ENCODE measurements around the gene GRAMD2B.

Gene GRAMD2B

DNA sequence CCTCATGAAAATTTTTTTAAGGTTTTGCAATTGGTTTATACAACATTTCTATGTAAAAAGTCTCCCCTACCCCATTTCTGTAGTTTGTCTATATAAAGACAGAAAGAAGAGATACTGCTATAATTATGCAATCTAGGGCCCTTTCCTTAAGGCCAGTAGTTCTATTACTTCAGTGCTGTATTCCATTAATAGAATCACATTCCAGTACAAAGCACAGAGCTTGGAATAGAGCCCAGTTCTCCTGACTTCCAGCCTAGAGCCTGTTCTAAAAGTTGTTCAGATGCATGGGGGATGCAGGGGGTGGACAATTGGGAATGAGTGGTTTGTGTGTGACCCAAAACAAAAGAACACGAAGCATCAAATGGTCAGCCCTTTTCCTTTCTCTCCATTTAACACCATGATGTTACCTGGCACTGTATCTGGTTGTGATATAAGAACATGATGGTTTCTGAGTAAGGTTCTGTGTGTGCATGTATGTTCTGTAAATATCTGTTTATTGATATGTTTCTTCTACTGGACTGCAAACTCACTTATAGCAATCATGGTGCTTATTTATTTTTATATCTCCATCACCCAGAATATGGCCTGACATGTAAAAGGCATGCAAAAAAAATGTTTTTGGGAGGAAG lies 8.2 kb upstream of the GRAMD2B start:
- peaks cover 32% of the 10 kb centered on the region for H3K4me1 ChIP-seq (ENCODE audit: insufficient read depth, low read length)
- H3K27ac ChIP-seq (ENCODE audit: low read depth, low read length), result peak overlapping the region; percentile 63
- H3K9me3 ChIP-seq (ENCODE audit: low read length), result no peaks in the 10 kb centered on the region
- H3K27me3 ChIP-seq (ENCODE audit: control insufficient read depth in 1 of 2, insufficient read depth in 2 of 2, low read length in 2 of 2), result no peaks in the 10 kb centered on the region
- no peak overlapping the region for H3K4me3 ChIP-seq (ENCODE audit: low read depth in 1 of 2, low read length in 2 of 2)
- no peak overlapping the region for H3K9ac ChIP-seq (ENCODE audit: low read length)
- no peaks in the 10 kb centered on the region for H3K36me3 ChIP-seq (ENCODE audit: insufficient read depth, low read length)

DNA sequence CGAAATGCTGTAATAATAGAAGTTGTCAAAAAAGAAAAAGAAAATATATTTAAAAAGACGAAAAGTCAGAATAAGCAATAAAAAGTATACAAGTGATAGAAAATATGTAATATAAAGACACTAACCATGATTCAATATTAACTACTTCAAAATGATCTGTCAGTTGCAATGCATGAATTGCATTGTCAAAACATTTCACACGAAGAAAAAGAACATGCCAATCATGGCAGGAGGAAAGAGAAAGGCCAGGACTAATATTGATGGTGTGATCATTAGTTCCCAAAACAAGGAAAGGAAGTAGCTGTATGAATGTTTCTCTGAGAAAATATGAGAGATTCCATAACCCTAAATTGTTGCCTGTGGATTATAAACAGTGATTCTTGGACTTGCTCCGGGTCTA lies 7.4 kb upstream of the GRAMD2B start:
- Histone ChIP-seq H3K9ac (ENCODE audit: low read length) (no peak overlapping the region), H3K27ac (ENCODE audit: low read depth, low read length) (peak overlapping the region; percentile 63), H3K27me3 (ENCODE audit: control insufficient read depth in 1 of 2, insufficient read depth in 2 of 2, low read length in 2 of 2) (no peaks in the 10 kb centered on the region), H3K36me3 (ENCODE audit: insufficient read depth, low read length) (no peaks in the 10 kb centered on the region), H3K4me3 (ENCODE audit: low read depth in 1 of 2, low read length in 2 of 2) (no peak overlapping the region), H3K4me1 (ENCODE audit: insufficient read depth, low read length) (peaks cover 32% of the 10 kb centered on the region), H3K9me3 (ENCODE audit: low read length) (no peaks in the 10 kb centered on the region)

GRCh38 chr5:126416266-126416925 lies 6.8 kb upstream of the GRAMD2B start:
- Histone ChIP-seq H3K27ac (ENCODE audit: low read depth, low read length) (peak overlapping the region; percentile 35), H3K9ac (ENCODE audit: low read length) (no peak overlapping the region), H3K4me3 (ENCODE audit: low read depth in 1 of 2, low read length in 2 of 2) (no peak overlapping the region), H3K36me3 (ENCODE audit: insufficient read depth, low read length) (no peaks in the 10 kb centered on the region), H3K9me3 (ENCODE audit: low read length) (no peaks in the 10 kb centered on the region), H3K27me3 (ENCODE audit: control insufficient read depth in 1 of 2, insufficient read depth in 2 of 2, low read length in 2 of 2) (no peaks in the 10 kb centered on the region), H3K4me1 (ENCODE audit: insufficient read depth, low read length) (peaks cover 32% of the 10 kb centered on the region)

DNA sequence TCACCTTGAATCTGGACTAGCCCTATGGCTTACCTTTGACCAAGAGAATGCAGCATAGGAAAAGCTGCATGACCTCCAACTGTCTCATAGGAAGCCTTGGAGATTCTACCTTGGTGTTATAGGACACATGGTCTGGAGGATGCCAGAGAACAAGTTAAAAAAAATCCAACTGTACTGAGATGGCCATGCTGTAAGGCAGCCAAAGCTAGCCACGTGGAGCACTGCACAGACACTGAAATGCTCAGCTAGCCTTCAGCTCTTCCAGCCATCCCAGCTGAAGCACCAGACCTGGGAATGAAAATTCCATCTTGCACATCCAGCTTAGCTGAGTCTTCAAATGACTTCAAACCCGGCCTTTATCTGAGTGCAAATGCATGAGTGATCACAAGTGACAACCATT lies 6.0 kb upstream of the GRAMD2B start:
- Histone ChIP-seq H3K4me3 (ENCODE audit: low read depth in 1 of 2, low read length in 2 of 2) (no peak overlapping the region), H3K4me1 (ENCODE audit: insufficient read depth, low read length) (peaks cover 32% of the 10 kb centered on the region), H3K27ac (ENCODE audit: low read depth, low read length) (no peak overlapping the region), H3K27me3 (ENCODE audit: control insufficient read depth in 1 of 2, insufficient read depth in 2 of 2, low read length in 2 of 2) (no peaks in the 10 kb centered on the region), H3K9me3 (ENCODE audit: low read length) (no peaks in the 10 kb centered on the region), H3K9ac (ENCODE audit: low read length) (no peak overlapping the region), H3K36me3 (ENCODE audit: insufficient read depth, low read length) (no peaks in the 10 kb centered on the region)

- Histone ChIP-seq H3K27me3 (ENCODE audit: control insufficient read depth in 1 of 2, insufficient read depth in 2 of 2, low read length in 2 of 2) (no peaks in the 10 kb centered on the region), H3K9me3 (ENCODE audit: low read length) (no peaks in the 10 kb centered on the region), H3K4me1 (ENCODE audit: insufficient read depth, low read length) (peaks cover 26% of the 10 kb centered on the region)
Observed at GRCh38 chr5:126419102-126419501, 4.1 kb upstream of the GRAMD2B start.

DNA sequence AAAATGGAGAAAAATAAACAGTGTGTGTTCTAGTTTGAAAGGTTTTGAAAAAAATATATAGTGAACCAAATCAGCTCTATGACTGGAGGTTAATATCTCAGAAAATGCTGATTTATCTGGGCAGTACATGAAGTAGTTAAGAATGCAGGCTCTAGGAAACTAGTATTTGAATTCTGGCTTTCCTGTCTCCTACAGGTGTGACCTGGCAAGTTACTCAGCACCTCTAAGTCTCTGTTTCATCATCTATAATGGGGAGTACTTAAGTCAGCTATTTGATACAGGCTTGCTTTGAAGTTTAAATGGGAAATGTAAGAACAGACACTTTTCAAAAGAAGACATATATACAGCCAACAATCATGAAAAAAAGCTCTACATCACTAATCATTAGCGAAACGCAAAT lies 5.2 kb downstream of the GRAMD2B start:
- Histone ChIP-seq H3K9me3 (ENCODE audit: low read length) (no peaks in the 10 kb centered on the region), H3K27ac (ENCODE audit: low read depth, low read length) (no peak overlapping the region), H3K4me1 (ENCODE audit: insufficient read depth, low read length) (peaks cover 16% of the 10 kb centered on the region), H3K27me3 (ENCODE audit: control insufficient read depth in 1 of 2, insufficient read depth in 2 of 2, low read length in 2 of 2) (no peaks in the 10 kb centered on the region), H3K4me3 (ENCODE audit: low read depth in 1 of 2, low read length in 2 of 2) (no peak overlapping the region), H3K36me3 (ENCODE audit: insufficient read depth, low read length) (no peaks in the 10 kb centered on the region), H3K9ac (ENCODE audit: low read length) (no peak overlapping the region)

More at GRCh38 chr5:126419102-126419501, 4.1 kb upstream of the GRAMD2B start:
- no peak overlapping the region for H3K9ac ChIP-seq (ENCODE audit: low read length)
- no peaks in the 10 kb centered on the region for H3K36me3 ChIP-seq (ENCODE audit: insufficient read depth, low read length)
- no peak overlapping the region for H3K27ac ChIP-seq (ENCODE audit: low read depth, low read length)
- H3K4me3 ChIP-seq (ENCODE audit: low read depth in 1 of 2, low read length in 2 of 2), result no peak overlapping the region

DNA sequence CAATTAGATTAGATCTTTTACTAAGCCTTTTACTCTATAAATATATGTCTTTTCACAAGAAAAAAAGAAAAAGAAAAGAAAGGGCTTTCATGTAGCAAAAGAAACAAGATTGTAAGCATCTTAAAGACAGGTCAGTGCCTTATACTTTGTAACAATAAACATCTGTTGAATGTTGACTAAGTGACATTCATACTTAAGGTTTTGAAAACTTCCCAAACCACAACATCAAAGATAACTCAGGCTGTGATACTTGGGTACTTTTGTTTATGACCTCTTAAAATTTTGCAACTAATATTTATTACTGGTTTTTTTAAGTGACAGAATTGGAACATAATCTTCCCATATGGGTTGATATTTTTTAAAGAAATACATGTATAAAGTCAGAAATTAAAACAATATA lies 7.4 kb downstream of the GRAMD2B start:
- no peak overlapping the region for H3K27ac ChIP-seq (ENCODE audit: low read depth, low read length)
- H3K36me3 ChIP-seq (ENCODE audit: insufficient read depth, low read length), result no peaks in the 10 kb centered on the region
- peaks cover 15% of the 10 kb centered on the region for H3K4me1 ChIP-seq (ENCODE audit: insufficient read depth, low read length)

DNA sequence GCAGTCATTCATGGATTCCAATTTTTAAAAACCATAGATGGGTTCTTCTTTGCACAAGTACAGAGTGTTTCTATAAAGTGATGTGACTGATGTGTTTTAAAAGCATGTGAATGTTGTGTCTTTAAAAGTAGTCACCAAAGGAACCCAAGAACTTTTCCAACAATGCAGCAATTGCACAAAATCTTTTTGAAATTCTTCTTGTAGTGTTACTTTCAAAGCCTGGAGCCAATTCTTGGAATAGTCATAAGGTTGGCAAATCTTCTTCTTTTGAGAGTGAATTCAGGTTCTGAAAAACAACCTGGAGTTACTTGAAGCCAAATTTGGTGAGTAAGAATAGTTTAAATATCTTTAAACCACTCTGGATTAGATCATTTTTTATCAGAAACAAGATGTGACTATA lies 10.5 kb downstream of the GRAMD2B start:
- peaks cover 5% of the 10 kb centered on the region for H3K36me3 ChIP-seq (ENCODE audit: insufficient read depth, low read length)
- H3K9me3 ChIP-seq (ENCODE audit: low read length), result no peaks in the 10 kb centered on the region
- H3K27ac ChIP-seq (ENCODE audit: low read depth, low read length), result no peak overlapping the region
- no peak overlapping the region for H3K9ac ChIP-seq (ENCODE audit: low read length)
- no peaks in the 10 kb centered on the region for H3K27me3 ChIP-seq (ENCODE audit: control insufficient read depth in 1 of 2, insufficient read depth in 2 of 2, low read length in 2 of 2)
- H3K4me3 ChIP-seq (ENCODE audit: low read depth in 1 of 2, low read length in 2 of 2), result no peak overlapping the region
- peaks cover 15% of the 10 kb centered on the region for H3K4me1 ChIP-seq (ENCODE audit: insufficient read depth, low read length)

More for the DNA sequence above, 7.4 kb downstream of the GRAMD2B start:
- Histone ChIP-seq H3K4me3 (ENCODE audit: low read depth in 1 of 2, low read length in 2 of 2) (no peak overlapping the region), H3K27me3 (ENCODE audit: control insufficient read depth in 1 of 2, insufficient read depth in 2 of 2, low read length in 2 of 2) (no peaks in the 10 kb centered on the region), H3K9ac (ENCODE audit: low read length) (no peak overlapping the region), H3K9me3 (ENCODE audit: low read length) (no peaks in the 10 kb centered on the region)

GRCh38 chr5:126435261-126435660 lies 12.1 kb downstream of the GRAMD2B start:
- H3K36me3 ChIP-seq (ENCODE audit: insufficient read depth, low read length), result peaks cover 5% of the 10 kb centered on the region
- H3K9me3 ChIP-seq (ENCODE audit: low read length), result no peaks in the 10 kb centered on the region
- no peak overlapping the region for H3K27ac ChIP-seq (ENCODE audit: low read depth, low read length)
- no peaks in the 10 kb centered on the region for H3K27me3 ChIP-seq (ENCODE audit: control insufficient read depth in 1 of 2, insufficient read depth in 2 of 2, low read length in 2 of 2)
- no peak overlapping the region for H3K4me3 ChIP-seq (ENCODE audit: low read depth in 1 of 2, low read length in 2 of 2)
- no peak overlapping the region for H3K9ac ChIP-seq (ENCODE audit: low read length)
- peaks cover 15% of the 10 kb centered on the region for H3K4me1 ChIP-seq (ENCODE audit: insufficient read depth, low read length)

DNA sequence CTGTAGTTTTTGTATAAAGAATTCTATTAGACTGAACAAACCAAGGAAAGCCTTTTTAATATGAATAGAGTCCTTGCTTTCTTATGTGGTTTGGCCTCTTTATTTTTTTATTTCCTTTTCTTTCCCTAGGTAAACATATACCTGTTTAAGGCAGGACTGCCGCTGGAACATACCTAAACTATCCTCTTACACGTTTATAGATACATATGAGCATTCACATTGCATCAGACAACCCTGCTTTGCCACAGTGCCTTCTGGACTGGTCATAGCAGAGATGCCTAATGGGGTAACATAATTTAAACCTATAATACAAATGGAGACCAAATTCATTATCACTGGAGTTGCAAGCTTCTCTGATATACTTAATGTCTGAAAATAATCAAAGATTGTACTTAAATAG lies 12.5 kb downstream of the GRAMD2B start:
- Histone ChIP-seq H3K9ac (ENCODE audit: low read length) (no peak overlapping the region), H3K9me3 (ENCODE audit: low read length) (no peaks in the 10 kb centered on the region), H3K4me3 (ENCODE audit: low read depth in 1 of 2, low read length in 2 of 2) (no peak overlapping the region), H3K27ac (ENCODE audit: low read depth, low read length) (no peak overlapping the region), H3K4me1 (ENCODE audit: insufficient read depth, low read length) (peaks cover 15% of the 10 kb centered on the region), H3K27me3 (ENCODE audit: control insufficient read depth in 1 of 2, insufficient read depth in 2 of 2, low read length in 2 of 2) (no peaks in the 10 kb centered on the region), H3K36me3 (ENCODE audit: insufficient read depth, low read length) (peaks cover 5% of the 10 kb centered on the region)

DNA sequence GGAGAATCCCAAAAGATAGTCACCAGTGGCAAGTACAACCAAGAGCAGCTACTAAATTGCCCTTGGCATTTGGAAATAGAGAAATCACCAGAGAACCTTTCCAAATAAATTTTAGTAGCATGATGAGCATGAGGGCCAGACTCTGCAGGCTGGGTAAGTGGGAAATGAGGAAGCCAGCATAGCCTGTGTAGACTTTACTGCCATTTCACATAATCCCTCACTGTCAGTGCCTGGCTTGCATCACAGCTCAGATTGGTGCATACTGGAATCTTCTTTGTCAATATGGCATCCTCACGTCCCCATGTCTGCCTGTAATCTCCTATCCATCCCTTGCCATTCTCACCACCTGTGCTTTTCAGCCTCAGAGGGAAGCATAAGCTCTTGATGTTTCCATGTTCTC lies 14.5 kb downstream of the GRAMD2B start:
- no peaks in the 10 kb centered on the region for H3K27me3 ChIP-seq (ENCODE audit: control insufficient read depth in 1 of 2, insufficient read depth in 2 of 2, low read length in 2 of 2)
- H3K36me3 ChIP-seq (ENCODE audit: insufficient read depth, low read length), result peaks cover 5% of the 10 kb centered on the region
- H3K27ac ChIP-seq (ENCODE audit: low read depth, low read length), result no peak overlapping the region
- peaks cover 12% of the 10 kb centered on the region for H3K4me1 ChIP-seq (ENCODE audit: insufficient read depth, low read length)
- no peaks in the 10 kb centered on the region for H3K9me3 ChIP-seq (ENCODE audit: low read length)
- no peak overlapping the region for H3K9ac ChIP-seq (ENCODE audit: low read length)
- H3K4me3 ChIP-seq (ENCODE audit: low read depth in 1 of 2, low read length in 2 of 2), result no peak overlapping the region

- Histone ChIP-seq H3K4me1 (ENCODE audit: insufficient read depth, low read length) (peaks cover 7% of the 10 kb centered on the region), H3K9ac (ENCODE audit: low read length) (no peak overlapping the region), H3K4me3 (ENCODE audit: low read depth in 1 of 2, low read length in 2 of 2) (no peak overlapping the region), H3K9me3 (ENCODE audit: low read length) (no peaks in the 10 kb centered on the region), H3K27me3 (ENCODE audit: control insufficient read depth in 1 of 2, insufficient read depth in 2 of 2, low read length in 2 of 2) (no peaks in the 10 kb centered on the region), H3K36me3 (ENCODE audit: insufficient read depth, low read length) (peaks cover 5% of the 10 kb centered on the region), H3K27ac (ENCODE audit: low read depth, low read length) (no peak overlapping the region)
Observed at GRCh38 chr5:126438267-126438666, 15.1 kb downstream of the GRAMD2B start.
